Heart right ventricle (tissue), 16 donors: ENCODE measurements around the gene RFK. TPM values are rescaled to one million over a fixed set of nuclear protein-coding genes. Genes with fewer than 3 reads are reported as not detected.
A peak's percentile ranks its signal among the peaks of the same experiment; 100 is the strongest.

Experiments used
- ATAC-seq, 8 donors: fragments of 200-7000 bp; cut with Tn5 transposase; one replicate each; pipeline ENCODE4 v1.9.1; 2020; ENCODE audit warnings: mild to moderate bottlenecking in 8 of 8, moderate library complexity in 8 of 8, moderate number of reproducible peaks in 1 of 8
- DNase-seq, 2 donors: peaks; one replicate each; pipeline ENCODE4 v3.0.0-alpha.2; 2020
- H3K27ac ChIP-seq, 10 donors: fragments of 200-600 bp; sonication (generic) in 2 of 10; one replicate each; pipeline versions ENCODE4 v1.5.0 to v1.8.0; 2020 to 2022; ENCODE audit warnings: mild to moderate bottlenecking in 3 of 10
- H3K27me3 ChIP-seq, 7 donors: fragments of 200-600 bp; one replicate each; pipeline ENCODE4 v1.8.0; 2021 to 2022; ENCODE audit warnings: mild to moderate bottlenecking in 2 of 7
- H3K36me3 ChIP-seq, 9 donors: fragments of 200-600 bp; sonication (generic) in 1 of 9; one replicate each; pipeline versions ENCODE4 v1.5.0 to v1.8.0; 2020 to 2022; ENCODE audit warnings: mild to moderate bottlenecking in 2 of 9
- H3K4me1 ChIP-seq, 9 donors: fragments of 200-600 bp; sonication (generic) in 1 of 9; one replicate each; pipeline versions ENCODE4 v1.5.0 to v1.8.0; 2020 to 2022; ENCODE audit warnings: mild to moderate bottlenecking in 4 of 9
- H3K4me3 ChIP-seq, 10 donors: fragments of 200-600 bp; sonication (generic) in 2 of 10; one replicate each; pipeline versions ENCODE4 v1.5.0 to v1.8.0; 2020 to 2022; ENCODE audit warnings: mild to moderate bottlenecking in 7 of 10, moderate library complexity in 2 of 10
- H3K9me3 ChIP-seq, 11 donors: fragments of 200-600 bp in 10 of 11; sonication (generic) in 2 of 11; one replicate each; pipeline versions ENCODE4 v1.5.0 to v1.8.0; 2013 to 2022; ENCODE audit warnings: mild to moderate bottlenecking in 2 of 11, control low read depth in 1 of 11, moderate library complexity in 1 of 11
- WGBS, 2 donors: extraction: QIAGEN DNeasy Blood & Tissue Kit; methylation state at CpG; one replicate each; pipeline ENCODE4 v1.1.7; 2013; ENCODE audit warnings: inconsistent platforms in 1 of 2; 5-methylcytosine and 5-hydroxymethylcytosine counted together
- intact Hi-C, 10 donors: fragments of 100-400 bp; cut with DNase I; formaldehyde crosslinking; loops; one replicate each; pipeline versions ENCODE4 v1.11.1 to v1.14.2; 2022
- polyA plus RNA-seq, 2 donors: library from polyadenylated mRNA; stranded (reverse); fragments of 200-250 nt; gene quantifications; one replicate each; pipeline ENCODE4 v1.2.3, GENCODE V29; 2013
- total RNA-seq, 10 donors: library from RNA; stranded (reverse); fragmentation: NEBNext Ultra II Directional in 3 of 10; extraction: Animal tissue kit (Norgen Biotek cat#: 25700) in 3 of 10; gene quantifications; one replicate each; pipeline versions ENCODE4 v1.2.1 to v1.2.4, GENCODE V29; 2021 to 2023
- TF ChIP-seq, protein P1 (sequence below), 9 donors: fragments of 200-600 bp; sonication (generic) in 2 of 9; IDR thresholded peaks; one replicate each; pipeline versions ENCODE4 v1.5.0 to v1.8.0; 2021 to 2022; ENCODE audit warnings: antibody characterized with exemption in 9 of 9, mild to moderate bottlenecking in 5 of 9, moderate library complexity in 1 of 9
- donor health status: Arrhythmogenic right ventricular cardiomyopathy.
- donor health status: ischemic (EF 13 %, LVEDD 7.1; RV severe dilation, severe dysfunction).
- donor health status: healthy with polysubstance abuse.
- donor health status: DM: no; HTN: yes; CAD: no.
- donor health status: DM: no; HTN: no; CAD: no.
- donor health status: ischemic (EF 25% LVEDD 6.9; RV normal size, moderate dysfunction).
- donor health status: ischemic (EF 25% LVEDD 5.7; RV mildly dilated, moderate dysfunction).
- donor health status: healthy.
- donor health status: DM: yes; HTN: yes; CAD: no.
- donor health status: Ischemic cardiomyopathy.
- donor health status: ischemic (EF 35%, LVEDD 5.7; RV mildly dilated, moderate dysfunction).
- donor health status: nonischemic (EF 11% LVEDD 7.7; RV severe dilation, severe dysfunction).
- donor health status: DM: yes; HTN: yes; CAD: no.
- donor health status: PGD.
- donor health status: ischemic (EF 29% LVEDD 5.4; RV normal size, mild dysfunction).
- donor health status: nonischemic (EF 23%, LVEDD 6.1; RV moderate dilation, normal function).

Gene RFK
- total and polyA plus RNA-seq, 12 donors, result 7.1 to 33.6 (median 21.2) TPM

DNA sequence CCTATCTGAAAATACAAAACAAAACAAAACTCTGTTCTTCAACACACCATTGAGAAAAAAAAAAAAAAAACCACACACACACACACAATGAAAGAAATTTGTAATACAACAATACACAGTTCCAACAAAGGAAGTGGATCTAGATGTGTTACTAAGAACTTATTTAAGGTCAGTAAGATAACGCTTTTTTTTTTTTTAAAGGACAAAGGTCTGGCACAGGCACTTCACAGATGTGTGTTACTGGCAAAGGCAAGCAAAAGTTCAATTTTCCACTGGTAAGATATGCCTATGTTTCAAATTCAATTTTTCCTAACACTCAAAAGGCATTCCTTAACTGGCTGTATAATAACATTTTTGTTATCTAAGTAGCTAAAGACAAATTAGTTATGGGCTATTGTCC is 3.6 kb downstream of the RFK start:
- Histone ChIP-seq H3K4me3 (no peak overlapping the region), H3K36me3 (peaks cover 0 to 50% (median 16%) of the 10 kb centered on the region in 9 donors), H3K27me3 (no peaks in the 10 kb centered on the region), H3K27ac (peak overlapping the region in 3 of 10 donors; percentile 23 to 62 (median 45)), H3K9me3 (peaks cover 0 to 12% (median 0%) of the 10 kb centered on the region in 11 donors), H3K4me1 (peaks cover 0 to 38% (median 28%) of the 10 kb centered on the region in 9 donors)
- intact Hi-C loops, result loop anchor here in 1 of 10 donors (10.0 kb wide), 1 partner anchor 1306 kb away; the partner anchor contains the start of genes NMRK1 and OSTF1
- TF ChIP-seq, protein P1, sequence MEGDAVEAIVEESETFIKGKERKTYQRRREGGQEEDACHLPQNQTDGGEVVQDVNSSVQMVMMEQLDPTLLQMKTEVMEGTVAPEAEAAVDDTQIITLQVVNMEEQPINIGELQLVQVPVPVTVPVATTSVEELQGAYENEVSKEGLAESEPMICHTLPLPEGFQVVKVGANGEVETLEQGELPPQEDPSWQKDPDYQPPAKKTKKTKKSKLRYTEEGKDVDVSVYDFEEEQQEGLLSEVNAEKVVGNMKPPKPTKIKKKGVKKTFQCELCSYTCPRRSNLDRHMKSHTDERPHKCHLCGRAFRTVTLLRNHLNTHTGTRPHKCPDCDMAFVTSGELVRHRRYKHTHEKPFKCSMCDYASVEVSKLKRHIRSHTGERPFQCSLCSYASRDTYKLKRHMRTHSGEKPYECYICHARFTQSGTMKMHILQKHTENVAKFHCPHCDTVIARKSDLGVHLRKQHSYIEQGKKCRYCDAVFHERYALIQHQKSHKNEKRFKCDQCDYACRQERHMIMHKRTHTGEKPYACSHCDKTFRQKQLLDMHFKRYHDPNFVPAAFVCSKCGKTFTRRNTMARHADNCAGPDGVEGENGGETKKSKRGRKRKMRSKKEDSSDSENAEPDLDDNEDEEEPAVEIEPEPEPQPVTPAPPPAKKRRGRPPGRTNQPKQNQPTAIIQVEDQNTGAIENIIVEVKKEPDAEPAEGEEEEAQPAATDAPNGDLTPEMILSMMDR (IDR thresholded peaks at IDR 0.05), result no peak
- no peak for DNase-seq
- WGBS, 2 donors, result 30 to 41% methylated on average over 1 of the region's 1 CpG
- ATAC-seq, result no peak

DNA sequence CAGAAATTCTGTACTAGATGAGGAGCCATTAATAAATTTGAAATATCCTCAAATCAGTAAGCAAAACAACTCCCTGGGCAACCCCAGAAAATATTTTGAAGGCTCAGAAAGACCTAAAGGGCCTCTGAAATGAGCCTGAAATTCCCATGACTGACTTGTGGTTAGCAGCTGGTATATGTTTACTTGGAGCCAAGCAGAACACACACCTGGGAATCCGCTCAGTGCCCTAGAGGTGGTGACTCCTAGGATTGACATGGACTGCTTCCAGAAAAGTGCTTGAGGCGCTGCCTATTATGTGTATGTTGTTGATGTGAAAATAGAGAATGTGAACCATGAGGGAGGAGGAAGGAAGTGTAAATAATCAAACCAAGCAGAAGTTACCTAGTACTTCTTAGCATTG is 14.7 kb downstream of the RFK start:
- H3K4me1 ChIP-seq, result peaks cover 0 to 17% (median 10%) of the 10 kb centered on the region in 9 donors
- no peak for DNase-seq
- H3K27me3 ChIP-seq, result no peaks in the 10 kb centered on the region

DNA sequence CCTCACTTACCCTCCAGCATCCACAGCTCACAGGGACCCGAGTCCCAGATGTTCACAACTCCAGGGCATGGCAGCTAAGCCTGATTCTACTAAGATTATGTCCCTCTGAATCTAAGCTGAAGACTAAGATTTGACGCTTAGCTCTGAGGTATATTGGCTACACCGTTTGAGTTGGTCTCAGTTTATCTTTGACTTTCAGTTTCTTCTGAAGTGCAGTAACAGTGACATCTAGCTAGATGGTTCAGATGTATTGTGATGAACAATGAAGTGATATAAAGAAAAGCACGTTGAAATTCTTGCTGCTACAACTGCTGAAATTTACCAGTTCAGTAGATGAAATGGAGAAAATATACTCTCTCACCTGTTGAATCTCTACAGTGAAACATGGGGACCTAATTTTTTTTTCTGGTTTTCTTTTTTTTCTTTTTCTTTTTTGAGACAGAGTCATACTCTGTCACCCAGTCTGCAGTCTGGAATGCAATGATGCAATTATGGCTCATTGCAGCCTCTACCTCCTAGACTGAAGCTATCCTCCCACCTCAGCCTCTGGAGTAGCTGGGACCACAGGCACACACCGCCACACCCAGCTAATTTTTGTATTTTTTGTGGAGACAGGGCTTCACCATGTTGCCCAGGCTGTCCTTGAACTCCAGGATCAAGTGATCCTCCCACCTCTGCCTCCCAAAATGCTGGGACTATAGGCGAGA is 15.7 kb downstream of the RFK start:
- intact Hi-C loops, result no loop called here
- no peaks in the 10 kb centered on the region for H3K9me3 ChIP-seq
- DNase-seq (no peak), ATAC-seq (no peak)
- H3K27me3 ChIP-seq, result no peaks in the 10 kb centered on the region
- peaks cover 0 to 27% (median 14%) of the 10 kb centered on the region in 9 donors for H3K4me1 ChIP-seq
- WGBS, 2 donors, result 85 to 87% methylated on average over 6 of the region's 6 CpGs
- H3K4me3 ChIP-seq, result no peak overlapping the region
- peaks cover 0 to 8% (median 0%) of the 10 kb centered on the region in 9 donors for H3K36me3 ChIP-seq
- TF ChIP-seq, protein P1 (IDR thresholded peaks at IDR 0.05), result no peak
- no peak overlapping the region for H3K27ac ChIP-seq

More for the DNA sequence above, 14.7 kb downstream of the RFK start:
- ATAC-seq, result no peak
- H3K27ac ChIP-seq, result no peak overlapping the region
- no peak overlapping the region for H3K4me3 ChIP-seq
- WGBS, 2 donors, result 92 to 93% methylated on average over 2 of the region's 2 CpGs
- TF ChIP-seq, protein P1 (IDR thresholded peaks at IDR 0.05), result no peak
- H3K36me3 ChIP-seq, result peaks cover 0 to 17% (median 1%) of the 10 kb centered on the region in 9 donors
- no peaks in the 10 kb centered on the region for H3K9me3 ChIP-seq
- intact Hi-C loops, result no loop called here

DNA sequence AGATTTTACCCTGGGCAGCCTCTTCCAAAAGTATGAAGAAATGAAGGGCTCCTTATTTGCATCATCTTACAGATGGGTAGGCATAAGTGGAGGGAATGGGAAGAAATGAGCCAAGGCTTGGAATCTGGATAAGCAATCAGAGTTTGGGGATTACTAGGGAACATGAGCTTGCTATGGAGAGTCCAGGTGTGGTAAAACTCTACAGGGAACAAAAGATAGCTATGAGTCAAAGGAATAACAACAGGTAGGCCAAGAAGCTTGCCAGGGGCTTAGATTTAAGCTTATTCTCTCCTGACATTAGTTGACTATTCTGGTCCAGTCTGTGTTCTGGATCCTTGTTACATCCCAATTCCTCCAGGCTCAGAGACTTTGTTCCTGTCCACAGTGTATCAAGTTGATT is 16.4 kb downstream of the RFK start:
- ATAC-seq, result no peak
- Histone ChIP-seq H3K36me3 (peaks cover 0 to 1% (median 0%) of the 10 kb centered on the region in 9 donors), H3K9me3 (no peaks in the 10 kb centered on the region), H3K27me3 (no peaks in the 10 kb centered on the region), H3K4me3 (no peak overlapping the region), H3K27ac (no peak overlapping the region), H3K4me1 (peaks cover under 1 to 35% (median 22%) of the 10 kb centered on the region in 9 donors)
- no peak for DNase-seq
- intact Hi-C loops, result no loop called here
- TF ChIP-seq, protein P1 (IDR thresholded peaks at IDR 0.05), result no peak
